Dermis microvascular lymphatic vessel endothelial cell (primary cell): ENCODE measurements around the gene TMEM8B. TPM values are rescaled to one million over a fixed set of nuclear protein-coding genes. Genes with fewer than 3 reads are reported as not detected.

Experiments
- DNase-seq, 2 donors: peaks; one replicate each; pipeline versions ENCODE4 v3.0.0 to v3.0.0-alpha.2; 2010; ENCODE audit warnings: low read depth in 2 of 2
- total RNA-seq: library from RNA; depleted of rRNA; stranded (reverse); fragments of >200 nt; gene quantifications from 2 replicates; pipeline ENCODE4 v1.2.1, GENCODE V29; 2014

TMEM8B gene
- total RNA-seq, 1 donor from 2014 or later, result 0.13 TPM

DNA sequence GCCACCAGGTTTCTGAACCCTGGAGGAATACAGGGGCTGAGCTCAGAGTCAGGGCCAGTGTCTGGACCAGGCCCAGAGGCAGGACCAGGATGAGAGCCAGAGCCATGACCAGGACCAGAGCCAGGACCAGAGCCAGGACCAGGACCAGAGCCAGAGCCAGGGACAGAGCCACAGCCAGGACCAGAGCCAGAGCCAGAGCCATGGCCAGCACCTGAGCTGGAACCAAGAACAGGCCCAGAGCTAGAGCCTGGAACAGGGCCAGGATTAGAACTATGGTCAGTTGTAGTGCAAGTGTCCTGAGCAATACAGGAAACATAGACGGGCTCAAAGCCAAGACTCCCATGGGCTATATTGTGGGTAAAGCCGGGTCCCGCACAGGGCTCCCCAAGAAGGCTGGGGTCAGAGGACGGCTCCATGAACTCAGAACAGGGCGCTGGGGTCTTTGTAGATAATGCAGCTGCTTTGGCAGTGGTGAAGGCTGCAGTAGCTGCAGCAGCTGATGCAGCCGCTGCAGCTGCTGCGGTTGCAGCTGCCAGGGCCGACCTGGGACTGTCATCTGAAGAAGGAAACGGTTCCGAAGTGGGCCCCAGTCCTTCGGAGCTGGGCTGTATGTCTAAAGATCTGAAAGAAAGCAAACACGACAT is 17.5 kb upstream of the TMEM8B start:
- DNase-seq, result peak; percentile 44 to 67

- DNase-seq, result peak in 1 of 2 donors; percentile 79
Observed at GRCh38 chr9:35812025-35812602, 16.9 kb upstream of the TMEM8B start, which contains the start of gene SPAG8. SPAG8 (minus strand) TSS chr9:35812262; CDS start chr9:35812147, 115 bp downstream.

GRCh38 chr9:35813434-35814105 is 15.5 kb upstream of the TMEM8B start:
- DNase-seq, result peak in 1 of 2 donors; percentile 60

DNA sequence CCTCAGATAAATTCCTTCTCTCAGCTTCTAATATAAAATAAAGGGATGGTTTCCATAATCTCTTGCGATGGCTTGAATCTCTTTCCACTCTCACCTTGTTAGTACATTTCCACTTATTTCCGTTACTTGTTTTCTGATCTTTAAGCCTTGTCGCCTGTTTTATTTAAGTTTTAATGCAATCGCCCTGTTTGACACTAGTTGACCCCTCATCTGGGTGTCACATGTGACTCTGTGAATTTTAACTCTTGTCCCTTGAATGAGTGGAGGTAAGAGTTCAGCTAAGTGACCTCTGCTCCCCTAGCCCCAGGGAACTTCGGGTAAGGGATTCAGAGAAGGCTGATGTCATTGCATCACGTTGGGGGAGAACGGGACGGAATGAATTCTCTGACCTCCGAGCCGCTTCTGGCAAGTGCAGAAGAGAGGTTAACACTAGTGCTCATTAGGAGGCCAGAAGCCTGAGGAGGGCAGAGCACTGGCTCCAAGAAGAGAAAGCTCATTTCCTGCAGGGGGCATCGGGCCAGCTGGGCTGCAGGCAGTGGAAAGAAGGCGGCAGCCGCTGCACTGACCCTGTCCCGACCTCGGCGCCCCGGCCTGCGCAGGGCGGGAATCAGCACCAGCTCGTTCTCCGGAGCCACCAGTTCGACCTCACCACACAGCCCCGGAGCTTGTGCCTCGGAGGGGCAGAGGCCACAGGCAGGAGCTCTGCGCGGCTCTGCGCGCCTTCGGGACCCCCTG is 14.8 kb upstream of the TMEM8B start:
- peak in 1 of 2 donors; percentile 48 for DNase-seq

DNA sequence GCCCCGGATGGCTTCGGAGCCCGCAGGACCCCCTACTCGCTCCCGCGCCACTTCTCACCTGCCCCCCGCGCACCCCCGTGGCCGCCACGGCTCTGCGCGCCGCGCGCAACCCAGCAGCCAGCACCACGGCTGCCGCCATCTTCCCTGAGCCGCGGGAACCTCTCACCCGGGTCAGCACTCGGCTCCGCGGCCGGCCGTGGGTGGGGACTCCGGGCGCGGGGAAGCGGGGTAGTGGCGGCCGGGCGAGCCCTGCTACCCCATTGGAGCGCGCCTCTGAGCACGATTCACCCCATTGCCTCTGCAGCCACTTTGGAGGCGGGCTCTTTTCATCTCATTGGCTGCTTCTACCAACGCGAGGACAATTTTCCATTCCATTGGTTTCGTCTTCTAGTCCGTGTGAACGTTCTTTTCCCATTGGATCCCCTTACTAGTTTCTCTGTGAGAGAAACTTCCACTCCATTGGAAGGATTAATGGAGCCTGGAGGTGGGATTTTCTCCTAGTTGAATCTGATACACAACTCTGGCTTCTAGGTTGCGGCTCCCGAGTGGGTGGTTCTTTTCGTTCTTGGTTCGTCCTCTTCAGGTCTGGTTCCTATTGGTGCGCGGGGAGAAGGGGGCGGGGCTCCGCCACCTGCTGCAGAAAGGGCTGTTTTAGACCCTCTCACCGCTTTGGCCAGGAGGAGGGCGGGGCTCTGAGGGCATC is 14.0 kb upstream of the TMEM8B start, which contains the start of gene HINT2:
TSS of gene HINT2 (minus strand) at position 202 of the 703 bp plus-strand sequence. CDS start at position 139, 63 bp downstream.
- DNase-seq, result peak; percentile 98 to 99

DNA sequence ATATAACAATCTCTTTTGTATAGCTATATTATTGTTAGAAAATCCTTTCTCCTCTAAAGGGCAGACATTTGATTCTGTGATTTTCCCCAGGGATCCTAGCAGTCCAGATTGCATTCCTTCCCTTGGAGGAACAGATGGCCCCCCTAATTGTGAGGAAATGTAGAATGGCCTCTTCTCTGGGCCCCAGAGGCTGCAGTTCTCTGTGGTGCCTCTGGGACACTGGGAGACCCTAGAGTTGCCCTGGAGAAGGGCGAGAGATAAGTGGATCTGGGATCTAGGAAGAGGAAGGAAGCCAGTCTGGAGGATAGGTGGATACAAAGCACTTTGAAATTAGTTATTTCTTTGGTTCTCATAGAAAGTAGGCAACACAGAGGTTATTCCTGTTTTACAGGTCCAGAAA is 12.3 kb upstream of the TMEM8B start:
- DNase-seq, result no peak

- DNase-seq, result no peak
Observed at GRCh38 chr9:35818341-35818740, 10.7 kb upstream of the TMEM8B start.

- no peak for DNase-seq
Observed at GRCh38 chr9:35820076-35820475, 9.0 kb upstream of the TMEM8B start.

GRCh38 chr9:35822926-35823325 is 6.1 kb upstream of the TMEM8B start:
- DNase-seq, result no peak

- DNase-seq, result peak; percentile 55 to 71
Observed at GRCh38 chr9:35826071-35826701, 2.8 kb upstream of the TMEM8B start.

DNA sequence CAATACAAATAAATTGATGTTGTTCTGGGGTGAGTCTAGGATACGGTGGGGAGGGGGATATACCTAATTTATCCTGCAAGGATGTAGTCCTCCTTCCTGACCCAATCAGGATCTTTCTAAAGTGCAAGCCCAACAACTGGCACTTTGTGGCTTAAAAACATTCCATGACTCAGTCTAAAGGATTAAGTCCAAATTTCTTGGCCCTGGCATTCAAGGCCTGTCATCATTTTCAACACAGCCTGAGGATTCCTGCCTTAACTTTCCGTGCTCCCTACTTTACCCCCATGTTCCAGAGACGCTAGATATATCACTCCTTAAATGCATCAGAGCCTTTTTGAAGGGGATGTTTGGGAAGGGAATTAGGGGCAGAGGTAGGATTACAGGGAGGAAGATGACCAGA is 1.5 kb upstream of the TMEM8B start:
- DNase-seq, result no peak

DNA sequence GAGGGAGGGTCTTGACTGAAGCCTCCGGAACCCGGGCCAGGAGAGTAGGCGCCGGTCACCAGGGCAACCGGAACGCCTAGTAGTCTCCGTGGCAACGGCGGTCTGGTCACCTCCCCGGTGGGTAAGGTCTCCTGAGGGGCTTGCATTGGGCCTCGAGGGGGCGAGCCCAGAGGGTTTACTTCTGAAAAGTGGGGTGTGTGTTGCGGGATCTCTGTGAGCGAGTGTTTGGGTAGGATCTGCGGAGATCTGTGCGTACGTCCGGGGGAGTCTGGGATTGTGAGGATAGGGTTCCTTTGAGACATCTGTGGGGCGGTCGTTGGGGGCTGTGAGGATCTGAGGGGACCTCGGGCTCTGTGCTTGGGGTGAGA is 328 bp upstream of the TMEM8B start, which contains the start of gene FAM221B:
TSS of gene FAM221B (minus strand) at position 17 of the 368 bp plus-strand sequence. CDS start 2,571 bp downstream, outside the sequence.
- no peak for DNase-seq

DNA sequence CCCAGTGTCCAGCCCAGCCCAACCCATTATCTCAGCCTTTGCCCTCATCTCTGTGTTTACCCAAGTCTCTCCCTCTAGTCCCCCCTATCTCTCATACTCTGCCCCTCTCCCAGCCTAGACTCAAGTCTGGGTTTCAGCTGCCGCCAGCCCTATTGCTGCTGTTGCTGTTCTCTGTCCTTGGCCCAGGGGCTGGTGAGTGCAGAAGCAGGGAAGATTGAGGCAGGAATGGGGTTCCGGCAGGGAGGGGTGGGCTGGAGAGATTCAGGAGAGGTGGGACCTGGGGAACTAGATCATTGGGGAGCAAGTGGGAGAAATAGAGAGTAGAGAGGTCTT is 702 bp downstream of the TMEM8B start:
- DNase-seq, result no peak

DNA sequence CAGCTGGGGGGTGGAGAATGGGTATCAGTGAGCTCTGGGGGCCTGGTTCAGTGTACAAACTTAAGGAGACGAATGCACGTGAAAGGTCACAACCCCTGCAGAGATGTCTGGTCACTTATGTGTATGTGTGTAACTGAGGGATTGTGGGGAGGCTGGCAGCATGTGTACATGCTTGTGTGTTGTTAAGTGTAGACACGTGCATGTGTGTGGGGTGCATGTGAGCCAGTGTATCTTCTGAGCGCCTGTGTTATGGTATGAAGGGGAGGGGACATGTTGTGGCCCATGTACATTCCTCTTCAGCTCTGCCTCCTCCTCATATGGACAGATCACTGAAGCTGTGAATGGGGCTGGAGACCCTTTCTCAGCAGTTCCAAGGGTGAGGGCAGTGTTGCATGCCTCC is 2.0 kb downstream of the TMEM8B start:
- DNase-seq, result no peak

GRCh38 chr9:35832814-35833213 is 3.8 kb downstream of the TMEM8B start:
- DNase-seq, result no peak

GRCh38 chr9:35834260-35835215 is 5.5 kb downstream of the TMEM8B start:
- DNase-seq, result no peak

GRCh38 chr9:35835216-35835632 is 6.2 kb downstream of the TMEM8B start:
- peak in 1 of 2 donors; percentile 12 for DNase-seq

GRCh38 chr9:35835766-35836165 is 6.7 kb downstream of the TMEM8B start:
- DNase-seq, result no peak

GRCh38 chr9:35836595-35836994 is 7.6 kb downstream of the TMEM8B start:
- DNase-seq, result no peak

DNA sequence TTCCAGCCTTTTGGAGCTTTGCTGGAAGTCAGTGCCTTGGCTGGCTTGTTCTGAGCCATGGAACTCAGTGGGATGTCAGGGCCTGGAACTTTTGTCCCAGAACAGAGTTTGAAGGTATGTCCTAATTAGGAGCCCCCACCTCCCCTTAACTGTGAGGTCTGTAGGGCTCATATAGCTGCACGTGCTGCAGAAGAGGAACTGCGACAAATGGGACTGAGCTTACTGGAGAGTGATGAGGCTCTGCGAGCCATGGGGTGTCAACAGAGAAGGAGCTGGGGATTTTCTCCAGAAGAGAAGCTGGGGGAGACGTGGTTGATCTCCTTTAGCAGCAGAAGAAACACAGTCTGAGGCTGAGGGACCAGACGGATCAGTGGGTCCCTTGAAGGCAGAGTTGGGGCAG is 10.9 kb downstream of the TMEM8B start:
- DNase-seq, result no peak
